Smooth muscle cell (in vitro differentiated cells): ENCODE data around the gene SCN5A. TPM values are rescaled to one million over a fixed set of nuclear protein-coding genes. Genes with fewer than 3 reads are reported as not detected.

Source experiments
- DNase-seq: peaks from one replicate; lab custom pipeline; 2025; ENCODE audit not compliant: unreplicated experiment; lab: John Stamatoyannopoulos, UW
- H2AFZ ChIP-seq: fragments of 200-600 bp; sonication (generic); 2 replicates; pipeline ENCODE4 v1.6.0; 2016; ENCODE audit warnings: antibody characterized with exemption, low read depth, mild to moderate bottlenecking
- H3F3A ChIP-seq: fragments of 200-600 bp; sonication (generic); 2 replicates; pipeline ENCODE4 v1.6.0; 2017; ENCODE audit warnings: antibody characterized with exemption, low read depth
- H3K27ac ChIP-seq: fragments of 200-600 bp; sonication (generic); 2 replicates; pipeline ENCODE4 v1.5.1; 2016; ENCODE audit warnings: low read depth, mild to moderate bottlenecking
- H3K27me3 ChIP-seq: fragments of 200-600 bp; sonication (generic); 2 replicates; pipeline ENCODE4 v1.6.1; 2016; ENCODE audit warnings: low read depth, mild to moderate bottlenecking
- H3K36me3 ChIP-seq: fragments of 200-600 bp; sonication (generic); 2 replicates; pipeline ENCODE4 v1.5.1; 2016; ENCODE audit warnings: low read depth
- H3K4me1 ChIP-seq: fragments of 200-600 bp; sonication (generic); 2 replicates; pipeline ENCODE4 v1.5.1; 2016; ENCODE audit warnings: low read depth
- H3K4me2 ChIP-seq: fragments of 200-600 bp; sonication (generic); 2 replicates; pipeline ENCODE4 v1.6.0; 2016; ENCODE audit warnings: mild to moderate bottlenecking
- H3K4me3 ChIP-seq: fragments of 200-600 bp; sonication (generic); 2 replicates; pipeline ENCODE4 v1.5.1; 2016; ENCODE audit warnings: mild to moderate bottlenecking
- H3K79me2 ChIP-seq: fragments of 200-600 bp; sonication (generic); 2 replicates; pipeline ENCODE4 v1.6.0; 2016; ENCODE audit warnings: low read depth, mild to moderate bottlenecking
- H3K9ac ChIP-seq: fragments of 200-600 bp; sonication (generic); 2 replicates; pipeline ENCODE4 v1.6.0; 2016; ENCODE audit warnings: low read depth
- H3K9me3 ChIP-seq: fragments of 200-600 bp; sonication (generic); replicated peaks from 2 replicates; pipeline ENCODE4 v1.5.1; 2016; ENCODE audit warnings: low read depth
- H4K20me1 ChIP-seq: fragments of 200-600 bp; sonication (generic); 2 replicates; pipeline ENCODE4 v1.6.0; 2016; ENCODE audit warnings: low read depth
- CTCF ChIP-seq: fragments of 200-600 bp; sonication (generic); IDR thresholded peaks from 2 replicates; pipeline ENCODE4 v1.5.1; 2017; ENCODE audit warnings: borderline replicate concordance, mild to moderate bottlenecking, antibody characterized with exemption; ENCODE audit not compliant: insufficient read depth, poor library complexity, severe bottlenecking
- WGBS: methylation state at CpG from one replicate; pipeline ENCODE4 v1.1.7; 2016; ENCODE audit warnings: low lambda C conversion rate; 5-methylcytosine and 5-hydroxymethylcytosine counted together
- polyA plus RNA-seq: library from polyadenylated mRNA; unstranded; fragments of >200 nt; fragmentation: Nextera tagmentation; extraction: Ambion mirVana; gene quantifications from 2 replicates; pipeline ENCODE4 v1.2.1, GENCODE V29; 2016
- total RNA-seq: library from RNA; depleted of rRNA; stranded (reverse); fragments of >200 nt; gene quantifications from 2 replicates; pipeline ENCODE4 v1.2.3, GENCODE V29; 2014

Gene SCN5A
- total and polyA plus RNA-seq, 2 experiments from 2014 or later = 0.93 to 3.4 TPM

- DNase-seq = no peak
- TF ChIP-seq CTCF = no peak
- WGBS = 86% methylated on average over 14 of the region's 14 CpGs
Measured at GRCh38 chr3:38586546-38587520, 62.7 kb downstream of the SCN5A start.

GRCh38 chr3:38585791-38586420 is 63.6 kb downstream of the SCN5A start:
- no peak for TF ChIP-seq CTCF
- 97% methylated on average over 8 of the region's 8 CpGs for WGBS

More at GRCh38 chr3:38586546-38587520, 62.7 kb downstream of the SCN5A start:
- no peaks in the 10 kb centered on the region for H3K79me2 ChIP-seq
- H3K4me2 ChIP-seq = no peak overlapping the region
- no peaks in the 10 kb centered on the region for H3K4me1 ChIP-seq
- H2AFZ ChIP-seq = no peak overlapping the region
- no peak overlapping the region for H3K27ac ChIP-seq
- H3K36me3 ChIP-seq = no peaks in the 10 kb centered on the region
- no peaks in the 10 kb centered on the region for H3K27me3 ChIP-seq
- no peak overlapping the region for H3K4me3 ChIP-seq
- no peaks in the 10 kb centered on the region for H3F3A ChIP-seq
- no peak overlapping the region for H3K9ac ChIP-seq
- no peaks in the 10 kb centered on the region for H3K9me3 ChIP-seq
- H4K20me1 ChIP-seq = no peaks in the 10 kb centered on the region

GRCh38 chr3:38583688-38584087 is 65.8 kb downstream of the SCN5A start:
- TF ChIP-seq CTCF = no peak
- 89% methylated on average over 6 of the region's 6 CpGs for WGBS
- no peak for DNase-seq
- Histone ChIP-seq H2AFZ (no peak overlapping the region), H3K27ac (no peak overlapping the region), H3K4me2 (no peak overlapping the region), H3K79me2 (no peaks in the 10 kb centered on the region), H3K9ac (no peak overlapping the region), H3K4me3 (no peak overlapping the region), H3K4me1 (no peaks in the 10 kb centered on the region), H3K9me3 (no peaks in the 10 kb centered on the region), H3K27me3 (no peaks in the 10 kb centered on the region), H3F3A (no peaks in the 10 kb centered on the region), H3K36me3 (no peaks in the 10 kb centered on the region), H4K20me1 (no peaks in the 10 kb centered on the region)

More at GRCh38 chr3:38585791-38586420, 63.6 kb downstream of the SCN5A start:
- Histone ChIP-seq H3F3A (no peaks in the 10 kb centered on the region), H3K9ac (no peak overlapping the region), H2AFZ (no peak overlapping the region), H3K9me3 (no peaks in the 10 kb centered on the region), H3K4me3 (no peak overlapping the region), H3K4me1 (no peaks in the 10 kb centered on the region), H4K20me1 (no peaks in the 10 kb centered on the region), H3K27me3 (no peaks in the 10 kb centered on the region), H3K27ac (no peak overlapping the region), H3K79me2 (no peaks in the 10 kb centered on the region), H3K36me3 (no peaks in the 10 kb centered on the region), H3K4me2 (no peak overlapping the region)
- DNase-seq = no peak
